B cell (primary cell): ENCODE data around the gene PNPO. TPM values are rescaled to one million over a fixed set of nuclear protein-coding genes. Genes with fewer than 3 reads are reported as not detected.

Source experiments
- ATAC-seq: fragments of 200-7000 bp; cut with Tn5 transposase; one replicate; pipeline ENCODE4 v1.10.0; 2021; ENCODE audit warnings: low read depth, mild to moderate bottlenecking, moderate number of reproducible peaks, moderate library complexity
- CTCF ChIA-PET: fragments of 350-600 bp; sonication (Branson Sonifier 250); formaldehyde crosslinking; loops from one replicate; lab custom pipeline; 2021; ENCODE audit warnings: antibody characterized with exemption, inconsistent platforms; lab: Charles Lee
- POLR2A ChIA-PET: fragments of 350-600 bp; sonication (Branson Sonifier 250); formaldehyde crosslinking; loops from one replicate; lab custom pipeline; 2021; ENCODE audit warnings: antibody characterized with exemption; lab: Charles Lee
- DNase-seq: peaks from one replicate; pipeline ENCODE4 v3.0.0; 2013
- H2AFZ ChIP-seq: 2 replicates; pipeline ENCODE4 v1.6.1; 2012; ENCODE audit warnings: mild to moderate bottlenecking, low read depth, low read length; ENCODE audit not compliant: insufficient read depth, poor library complexity, severe bottlenecking
- H3K27ac ChIP-seq, 2 donors: 1 replicate in 1 of 2; 2 replicates in 1 of 2; pipeline ENCODE4 v1.5.1; 2012 to 2013; ENCODE audit warnings: low read length in 2 of 2, mild to moderate bottlenecking in 2 of 2, moderate library complexity in 1 of 2
- H3K27me3 ChIP-seq, 4 experiments: fragments of 200-600 bp in 1 of 4; sonication (generic) in 1 of 4; replicated peaks in 1 of 4; 1 replicate in 2 of 4; 2 replicates in 2 of 4; pipeline versions ENCODE4 v1.6.1 to v1.7.0; 2013 to 2016; ENCODE audit warnings: low read length in 3 of 4, mild to moderate bottlenecking in 2 of 4, mixed read lengths in 1 of 4, moderate library complexity in 1 of 4; ENCODE audit not compliant: insufficient read depth in 4 of 4, control insufficient read depth in 3 of 4; ENCODE audit errors: control extremely low read depth in 1 of 4
- H3K36me3 ChIP-seq, 2 experiments: replicated peaks in 1 of 2; 1 replicate in 1 of 2; 2 replicates in 1 of 2; pipeline versions ENCODE4 v1.6.1 to v1.7.1; 2013; ENCODE audit warnings: low read length in 1 of 2; ENCODE audit not compliant: insufficient read depth in 2 of 2, control insufficient read depth in 1 of 2; ENCODE audit errors: control extremely low read depth in 1 of 2, extremely low read depth in 1 of 2
- H3K4me1 ChIP-seq, 2 donors: fragments of 200-600 bp in 1 of 2; sonication (generic) in 1 of 2; 1 replicate in 1 of 2; 2 replicates in 1 of 2; pipeline versions ENCODE4 v1.5.1 to v1.6.1; 2013 to 2017; ENCODE audit warnings: low read length in 2 of 2; ENCODE audit not compliant: control insufficient read depth in 2 of 2, insufficient read depth in 2 of 2
- H3K4me2 ChIP-seq: replicated peaks from 2 replicates; pipeline ENCODE3; 2012; ENCODE audit warnings: mild to moderate bottlenecking, low read depth, low read length; ENCODE audit not compliant: poor library complexity, severe bottlenecking
- H3K4me3 ChIP-seq, 5 experiments: fragments of 200-600 bp in 1 of 5; sonication (generic) in 1 of 5; 1 replicate in 3 of 5; 2 replicates in 2 of 5; pipeline versions ENCODE4 v1.5.1 to v1.7.0; 2011 to 2016; ENCODE audit warnings: low read length in 4 of 5, mild to moderate bottlenecking in 4 of 5, low read depth in 2 of 5, control low read depth in 1 of 5, moderate library complexity in 1 of 5; ENCODE audit not compliant: insufficient read depth in 1 of 5; ENCODE audit errors: control extremely low read depth in 1 of 5, extremely low read depth in 1 of 5
- H3K79me2 ChIP-seq: fragments of 200-600 bp; sonication (generic); one replicate; pipeline ENCODE4 v1.6.0; 2016; ENCODE audit warnings: low read length; ENCODE audit not compliant: control insufficient read depth, insufficient read depth
- H3K9ac ChIP-seq: fragments of 200-600 bp; sonication (generic); 2 replicates; pipeline ENCODE4 v1.6.1; 2017; ENCODE audit warnings: mild to moderate bottlenecking, low read length, moderate library complexity
- H3K9me3 ChIP-seq, 3 donors: one replicate each; pipeline versions ENCODE4 v1.6.1 to v1.7.1; 2013; ENCODE audit warnings: low read length in 2 of 3; ENCODE audit not compliant: control insufficient read depth in 2 of 3, insufficient read depth in 1 of 3; ENCODE audit errors: control extremely low read depth in 1 of 3
- H4K20me1 ChIP-seq: 2 replicates; pipeline ENCODE4 v1.6.0; 2012; ENCODE audit warnings: mild to moderate bottlenecking, low read length; ENCODE audit not compliant: insufficient read depth, control insufficient read depth, poor library complexity, severe bottlenecking
- H3K27ac Mint-ChIP-seq: one replicate; pipeline ENCODE4 v1.8.0; 2021; ENCODE audit warnings: mixed read lengths
- H3K27me3 Mint-ChIP-seq: one replicate; pipeline ENCODE4 v1.8.0; 2021; ENCODE audit warnings: mixed read lengths
- H3K4me1 Mint-ChIP-seq: one replicate; pipeline ENCODE4 v1.8.0; 2021; ENCODE audit warnings: mixed read lengths
- H3K4me3 Mint-ChIP-seq: one replicate; pipeline ENCODE4 v1.8.0; 2021; ENCODE audit warnings: mixed read lengths
- H3K9me3 Mint-ChIP-seq: one replicate; pipeline ENCODE4 v1.8.0; 2022; ENCODE audit warnings: mixed read lengths; ENCODE audit not compliant: insufficient read depth
- EZH2 ChIP-seq: IDR thresholded peaks from 2 replicates; pipeline ENCODE4 v1.6.1; 2012; ENCODE audit warnings: borderline replicate concordance, low read depth, mild to moderate bottlenecking, moderate library complexity, low read length; ENCODE audit not compliant: insufficient read depth, poor library complexity, severe bottlenecking
- WGBS: methylation state at CpG from one replicate; pipeline ENCODE4 v1.1.5; 2013; ENCODE audit warnings: missing lambda C conversion rate; ENCODE audit not compliant: insufficient coverage; 5-methylcytosine and 5-hydroxymethylcytosine counted together
- intact Hi-C: fragments of 100-400 bp; cut with micrococcal nuclease; formaldehyde crosslinking; loops from one replicate; pipeline ENCODE4 v1.10.0; 2022
- polyA plus RNA-seq: library from polyadenylated mRNA; depleted of rRNA; stranded (reverse); fragments of >200 nt; gene quantifications from 2 replicates; pipeline ENCODE4 v1.2.3, GENCODE V29; 2012
- total RNA-seq, 2 donors: library from RNA; stranded (reverse); fragments of 120-200 nt in 1 of 2; gene quantifications; 1 replicate in 1 of 2; 2 replicates in 1 of 2; pipeline versions ENCODE4 v1.2.3 to v1.2.4, GENCODE V29; 2013 to 2022
- TF ChIP-seq, protein P1 (sequence below): fragments of 200-600 bp; IDR thresholded peaks from one replicate; pipeline ENCODE4 v1.8.0; 2022; ENCODE audit warnings: antibody characterized with exemption, mild to moderate bottlenecking

Gene PNPO
- total and polyA plus RNA-seq, 2 donors (not counting 1 experiment from before 2014, with no cell fraction given), result 8.0 to 14.7 TPM

DNA sequence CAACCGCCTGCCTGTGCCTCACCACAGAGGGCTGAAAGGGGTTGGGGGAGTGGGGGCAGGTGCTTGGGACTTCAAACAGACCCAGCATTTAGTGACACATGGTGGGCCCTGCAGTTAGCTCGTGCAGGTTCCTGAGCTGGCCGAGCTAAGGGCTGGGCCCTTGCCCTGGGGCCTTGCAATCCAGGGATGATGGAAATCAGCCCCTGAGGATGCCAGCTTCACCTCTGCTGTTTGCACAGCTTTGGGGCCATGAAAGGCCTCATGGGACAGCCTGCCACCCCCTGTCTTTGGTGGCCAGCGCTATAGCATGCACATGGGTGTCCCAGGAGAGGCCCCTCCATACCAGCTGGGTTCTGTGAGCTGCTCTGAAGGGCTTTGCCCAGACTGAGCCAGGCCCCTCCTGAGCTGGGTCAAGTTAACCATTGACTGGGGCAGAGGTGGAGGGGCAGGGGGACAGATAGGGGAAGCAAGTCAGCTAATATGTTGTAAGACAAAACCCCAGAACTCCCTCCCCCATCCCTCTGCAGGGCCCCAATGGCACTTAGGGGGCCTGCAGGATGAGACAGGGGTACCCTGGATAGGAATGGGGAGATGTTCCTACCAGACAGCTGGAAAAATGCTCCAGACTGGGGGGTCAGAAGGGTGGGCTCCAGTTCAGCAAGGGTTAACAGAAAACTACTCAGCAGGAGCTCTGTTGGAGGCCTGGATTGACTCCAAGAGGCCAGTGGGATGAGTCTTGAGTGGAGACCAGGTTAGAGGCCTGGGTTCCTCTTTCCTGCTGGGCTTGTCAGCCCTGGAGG lies 15.6 kb downstream of the PNPO start:
- ATAC-seq (no peak), DNase-seq (no peak)
- Histone ChIP-seq H3K4me3 (no peak overlapping the region), H3K4me2 (no peak overlapping the region), H3K79me2 (no peaks in the 10 kb centered on the region), H2AFZ (no peak overlapping the region), H3K36me3 (no peaks in the 10 kb centered on the region), H3K27ac (no peak overlapping the region), H3K9me3 (no peaks in the 10 kb centered on the region), H3K4me1 (no peaks in the 10 kb centered on the region), H3K9ac (no peak overlapping the region), H4K20me1 (no peaks in the 10 kb centered on the region), H3K27me3 (no peaks in the 10 kb centered on the region)
- ChIA-PET POLR2A (interaction anchor here (1.7 kb wide), 1 partner anchor 14 kb away, joined by 4 read pairs; the partner anchor contains the start of gene CDK5RAP3), CTCF (interaction anchor here (1.5 to 1.7 kb wide), 2 partner anchors 9 to 10 kb away, joined by 4 to 6 read pairs; no protein-coding TSS in a partner anchor)
- TF ChIP-seq EZH2, result no peak
- TF ChIP-seq, protein P1, sequence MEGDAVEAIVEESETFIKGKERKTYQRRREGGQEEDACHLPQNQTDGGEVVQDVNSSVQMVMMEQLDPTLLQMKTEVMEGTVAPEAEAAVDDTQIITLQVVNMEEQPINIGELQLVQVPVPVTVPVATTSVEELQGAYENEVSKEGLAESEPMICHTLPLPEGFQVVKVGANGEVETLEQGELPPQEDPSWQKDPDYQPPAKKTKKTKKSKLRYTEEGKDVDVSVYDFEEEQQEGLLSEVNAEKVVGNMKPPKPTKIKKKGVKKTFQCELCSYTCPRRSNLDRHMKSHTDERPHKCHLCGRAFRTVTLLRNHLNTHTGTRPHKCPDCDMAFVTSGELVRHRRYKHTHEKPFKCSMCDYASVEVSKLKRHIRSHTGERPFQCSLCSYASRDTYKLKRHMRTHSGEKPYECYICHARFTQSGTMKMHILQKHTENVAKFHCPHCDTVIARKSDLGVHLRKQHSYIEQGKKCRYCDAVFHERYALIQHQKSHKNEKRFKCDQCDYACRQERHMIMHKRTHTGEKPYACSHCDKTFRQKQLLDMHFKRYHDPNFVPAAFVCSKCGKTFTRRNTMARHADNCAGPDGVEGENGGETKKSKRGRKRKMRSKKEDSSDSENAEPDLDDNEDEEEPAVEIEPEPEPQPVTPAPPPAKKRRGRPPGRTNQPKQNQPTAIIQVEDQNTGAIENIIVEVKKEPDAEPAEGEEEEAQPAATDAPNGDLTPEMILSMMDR, result no peak
- H3K27me3 Mint-ChIP-seq, result no peaks in the 10 kb centered on the region
- H3K9me3 Mint-ChIP-seq, result no peaks in the 10 kb centered on the region
- H3K4me3 Mint-ChIP-seq, result no peak overlapping the region
- no peak overlapping the region for H3K27ac Mint-ChIP-seq
- 92% methylated on average over 3 of the region's 4 CpGs for WGBS
- intact Hi-C loops, result no loop called here
- no peaks in the 10 kb centered on the region for H3K4me1 Mint-ChIP-seq
